IMR-90 (cell line): ENCODE results near the gene SPEG. TPM values are rescaled to one million over a fixed set of nuclear protein-coding genes. Genes with fewer than 3 reads are reported as not detected.

Experiments
- ATAC-seq: fragments of 200-7000 bp; cut with Tn5 transposase; 2 replicates; pipeline ENCODE4 v1.9.1; 2020; ENCODE audit warnings: low read depth, mild to moderate bottlenecking, moderate library complexity
- BruUV-seq: library from RNA; stranded (reverse); fragments of 400-500 nt; replicated peaks from 2 replicates; lab custom pipeline; 2021; lab: Mats Ljungman, UMichigan
- CTCF ChIA-PET: fragments of 300-600 bp; formaldehyde crosslinking; extraction: SDS; loops from one replicate; lab custom pipeline; 2021; ENCODE audit warnings: antibody characterized with exemption; lab: Yijun Ruan, JAX
- POLR2A ChIA-PET: fragments of 300-600 bp; sonication (Branson Sonifier 250); formaldehyde crosslinking; loops from one replicate; lab custom pipeline; 2022; ENCODE audit warnings: antibody characterized with exemption; ENCODE audit not compliant: unreplicated experiment; lab: Charles Lee
- DNase-seq: peaks from one replicate; pipeline ENCODE4 v3.0.0; 2013
- H2AFZ ChIP-seq: replicated peaks from 2 replicates; pipeline ENCODE3; 2013; ENCODE audit warnings: low read length, mild to moderate bottlenecking; ENCODE audit not compliant: poor library complexity
- H2AK5ac ChIP-seq: 2 replicates; pipeline ENCODE4 v1.6.1; 2013; ENCODE audit warnings: low read depth, low read length, inconsistent platforms
- H2AK9ac ChIP-seq: replicated peaks from 2 replicates; pipeline ENCODE3; 2013; ENCODE audit warnings: mild to moderate bottlenecking, low read depth, low read length, moderate library complexity; ENCODE audit not compliant: poor library complexity
- H2BK120ac ChIP-seq: 2 replicates; pipeline ENCODE4 v1.6.1; 2013; ENCODE audit warnings: low read depth, low read length, inconsistent platforms
- H2BK15ac ChIP-seq: 3 replicates; pipeline ENCODE4 v1.6.1; 2013; ENCODE audit warnings: low read depth, low read length, inconsistent platforms
- H2BK20ac ChIP-seq: 2 replicates; pipeline ENCODE4 v1.6.1; 2013; ENCODE audit warnings: low read depth, mild to moderate bottlenecking, inconsistent platforms, low read length, moderate library complexity
- H2BK5ac ChIP-seq: 2 replicates; pipeline ENCODE4 v1.6.1; 2013; ENCODE audit warnings: mild to moderate bottlenecking, low read depth, low read length, inconsistent platforms; ENCODE audit not compliant: poor library complexity, severe bottlenecking
- H3K14ac ChIP-seq: replicated peaks from 2 replicates; pipeline ENCODE4 v1.6.1; 2013; ENCODE audit warnings: low read depth, low read length, inconsistent platforms
- H3K18ac ChIP-seq: 2 replicates; pipeline ENCODE4 v1.6.1; 2013; ENCODE audit warnings: low read depth, low read length, control low read depth
- H3K23ac ChIP-seq: 2 replicates; pipeline ENCODE4 v1.6.1; 2013; ENCODE audit warnings: low read depth, low read length, inconsistent platforms
- H3K27ac ChIP-seq: 2 replicates; pipeline ENCODE4 v1.5.1; 2013; ENCODE audit warnings: mild to moderate bottlenecking, control low read depth, low read length; ENCODE audit not compliant: insufficient read depth
- H3K27me3 ChIP-seq: 2 replicates; pipeline ENCODE4 v1.6.1; 2013; ENCODE audit warnings: low read length; ENCODE audit not compliant: control insufficient read depth, insufficient read depth
- H3K36me3 ChIP-seq: 2 replicates; pipeline ENCODE4 v1.6.1; 2013; ENCODE audit warnings: low read length, mixed read lengths; ENCODE audit not compliant: control insufficient read depth, insufficient read depth
- H3K4ac ChIP-seq: 2 replicates; pipeline ENCODE4 v1.6.1; 2013; ENCODE audit warnings: low read depth, low read length, inconsistent platforms
- H3K4me1 ChIP-seq: 2 replicates; pipeline ENCODE4 v1.6.1; 2013; ENCODE audit warnings: low read length, mixed read lengths; ENCODE audit not compliant: control insufficient read depth, insufficient read depth
- H3K4me2 ChIP-seq: 2 replicates; pipeline ENCODE4 v1.6.1; 2013; ENCODE audit warnings: low read depth, mild to moderate bottlenecking, control low read depth, low read length, moderate library complexity
- H3K4me3 ChIP-seq: 2 replicates; pipeline ENCODE4 v1.5.1; 2013; ENCODE audit warnings: low read depth, mild to moderate bottlenecking, control low read depth, low read length, moderate library complexity; ENCODE audit not compliant: insufficient read depth
- H3K56ac ChIP-seq: 2 replicates; pipeline ENCODE4 v1.6.1; 2013; ENCODE audit warnings: low read length, inconsistent platforms; ENCODE audit not compliant: insufficient read depth; ENCODE audit errors: extremely low read depth
- H3K79me1 ChIP-seq, 2 experiments: 2 replicates each; pipeline ENCODE4 v1.6.1; 2013; ENCODE audit warnings: low read length in 2 of 2, inconsistent platforms in 1 of 2, low read depth in 1 of 2
- H3K9ac ChIP-seq: 2 replicates; pipeline ENCODE4 v1.6.1; 2013; ENCODE audit warnings: low read depth, low read length, control low read depth
- H3K9me1 ChIP-seq: 2 replicates; pipeline ENCODE4 v1.6.1; 2013; ENCODE audit warnings: low read length, inconsistent platforms; ENCODE audit not compliant: insufficient read depth
- H3K9me3 ChIP-seq: 2 replicates; pipeline ENCODE4 v1.6.1; 2013; ENCODE audit warnings: low read length; ENCODE audit not compliant: control insufficient read depth, insufficient read depth
- H4K20me1 ChIP-seq: 2 replicates; pipeline ENCODE4 v1.6.1; 2013; ENCODE audit warnings: low read length, inconsistent platforms; ENCODE audit not compliant: insufficient read depth
- H4K5ac ChIP-seq: 2 replicates; pipeline ENCODE4 v1.6.1; 2013; ENCODE audit warnings: mild to moderate bottlenecking, low read depth, low read length, control low read depth
- H4K8ac ChIP-seq, 2 experiments: 2 replicates each; pipeline ENCODE4 v1.6.1; 2013; ENCODE audit warnings: low read depth in 2 of 2, low read length in 2 of 2, control low read depth in 1 of 2, inconsistent platforms in 1 of 2
- H4K91ac ChIP-seq: 2 replicates; pipeline ENCODE4 v1.6.1; 2013; ENCODE audit warnings: low read depth, low read length, inconsistent platforms; ENCODE audit not compliant: insufficient read depth
- BHLHE40 ChIP-seq: fragments of 150-350 bp; IDR thresholded peaks from 2 replicates; pipeline ENCODE4 v1.6.1; 2016; ENCODE audit warnings: mild to moderate bottlenecking, low read depth, low read length
- CHD1 ChIP-seq: IDR thresholded peaks from 2 replicates; pipeline ENCODE4 v1.6.1; 2012; ENCODE audit warnings: low read depth, low read length, improper control_type of control experiment
- CTCF ChIP-seq: conservative IDR thresholded peaks from 2 replicates; pipeline ENCODE4 v1.5.1; 2012; ENCODE audit warnings: mild to moderate bottlenecking, low read depth, low read length, improper control_type of control experiment
- ELK1 ChIP-seq: fragments of 150-350 bp; IDR thresholded peaks from 2 replicates; pipeline ENCODE4 v1.6.1; 2016; ENCODE audit warnings: low read depth, mild to moderate bottlenecking, low read length, moderate library complexity, borderline replicate concordance
- FOS ChIP-seq: fragments of 150-350 bp; IDR thresholded peaks from 2 replicates; pipeline ENCODE4 v1.6.1; 2016; ENCODE audit warnings: low read depth, low read length
- MAFK ChIP-seq: IDR thresholded peaks from 2 replicates; pipeline ENCODE4 v1.6.1; 2012; ENCODE audit warnings: low read depth, low read length, improper control_type of control experiment
- MXI1 ChIP-seq: IDR thresholded peaks from 2 replicates; pipeline ENCODE4 v1.6.1; 2012; ENCODE audit warnings: low read depth, mild to moderate bottlenecking, low read length, moderate library complexity, borderline replicate concordance
- NFE2L2 ChIP-seq: fragments of 150-350 bp; IDR thresholded peaks from 2 replicates; pipeline ENCODE4 v1.6.1; 2016; ENCODE audit warnings: low read depth, mild to moderate bottlenecking, low read length
- POLR2A ChIP-seq: IDR thresholded peaks from 2 replicates; pipeline ENCODE4 v1.6.1; 2012; ENCODE audit warnings: mild to moderate bottlenecking, low read depth, low read length
- RAD21 ChIP-seq: IDR thresholded peaks from 2 replicates; pipeline ENCODE4 v1.6.1; 2012; ENCODE audit warnings: low read length, improper control_type of control experiment
- RFX5 ChIP-seq: IDR thresholded peaks from 2 replicates; pipeline ENCODE4 v1.8.0; 2012; ENCODE audit warnings: low read depth, mild to moderate bottlenecking, low read length, moderate library complexity
- USF2 ChIP-seq: fragments of 150-350 bp; IDR thresholded peaks from 2 replicates; pipeline ENCODE4 v1.6.1; 2017; ENCODE audit warnings: mild to moderate bottlenecking, antibody characterized with exemption, low read length, low read depth
- WGBS, 2 experiments: methylation state at CpG; one replicate each; pipeline versions ENCODE4 v1.1.5 to v1.1.7; 2013; ENCODE audit warnings: missing lambda C conversion rate in 2 of 2; ENCODE audit not compliant: insufficient read length in 1 of 2; ENCODE audit errors: extremely low coverage in 2 of 2; 5-methylcytosine and 5-hydroxymethylcytosine counted together
- dilution Hi-C: fragments of 300-500 bp; cut with HindIII; formaldehyde crosslinking; loops from one replicate; pipeline ENCODE4 v1.14.3; 2018; ENCODE audit warnings: low sequenced_read_pairs; ENCODE audit not compliant: unreplicated experiment
- in situ Hi-C: fragments of 300-500 bp; cut with MboI; formaldehyde crosslinking; loops from 3 replicates; pipeline ENCODE4 v1.14.3; 2019; ENCODE audit warnings: low sequenced_read_pairs, inconsistent platforms, mixed read lengths
- intact Hi-C: fragments of 100-400 bp; cut with micrococcal nuclease; formaldehyde crosslinking; loops from 2 replicates; pipeline ENCODE4 v1.10.0; 2022
- polyA plus RNA-seq, 3 experiments: library from polyadenylated mRNA; depleted of rRNA; stranded (reverse); fragments of >200 nt; gene quantifications; 2 replicates each; pipeline ENCODE4 v1.2.3, GENCODE V29; 2012; ENCODE audit warnings: low replicate concordance in 1 of 3
- total RNA-seq: library from RNA; depleted of rRNA; stranded (reverse); fragments of >200 nt; gene quantifications from 2 replicates; pipeline ENCODE4 v1.2.3, GENCODE V29; 2012

The SPEG gene
- total and polyA plus RNA-seq, 2 of the 4 experiments (the other 2 are of a cell fraction) = 6.8 to 81.6 TPM

GRCh38 chr2:219536425-219536824, 101.8 kb downstream of the SPEG start:
- Histone ChIP-seq H2BK15ac (no peak overlapping the region), H3K36me3 (peaks cover 23% of the 10 kb centered on the region), H2BK120ac (no peak overlapping the region), H2AFZ (no peak overlapping the region), H2BK5ac (no peak overlapping the region), H4K8ac (no peak overlapping the region), H3K4me3 (no peak overlapping the region), H3K4me2 (no peak overlapping the region), H3K9me1 (0 out of 2 replicates have a peak, but pooled peaks cover 1% of the 10 kb centered on the region), H3K9ac (no peak overlapping the region), H3K4ac (no peak overlapping the region), H3K27me3 (peaks cover 18% of the 10 kb centered on the region), H3K23ac (no peak overlapping the region), H4K5ac (no peak overlapping the region), H4K91ac (no peak overlapping the region), H3K56ac (no peak overlapping the region), H3K4me1 (peaks cover 16% of the 10 kb centered on the region), H3K14ac (no peak overlapping the region), H2AK5ac (no peak overlapping the region), H3K18ac (no peak overlapping the region), H4K20me1 (peaks cover 14% of the 10 kb centered on the region), H3K79me1 (peaks cover 4 to 24% of the 10 kb centered on the region in 2 experiments; a peak in 2 of 4 replicates), H3K9me3 (no peaks in the 10 kb centered on the region), H2BK20ac (no peak overlapping the region), H3K27ac (no peak overlapping the region), H2AK9ac (no peak overlapping the region)
- ChIA-PET CTCF (no interaction called here), POLR2A (no interaction called here)
- BruUV-seq = no TSS peak
- 75% methylated on average over 5 of the region's 16 CpGs; no CpG with 5 or more reads in 1 of the 2 experiments for WGBS, 2 experiments
- TF ChIP-seq POLR2A = no peak
- no peak for TF ChIP-seq ELK1
- TF ChIP-seq MXI1 = no peak
- TF ChIP-seq USF2 = no peak
- no peak for TF ChIP-seq NFE2L2
- TF ChIP-seq BHLHE40 = no peak
- TF ChIP-seq MAFK = no peak
- TF ChIP-seq RAD21 = no peak
- TF ChIP-seq RFX5 = no peak
- no peak for TF ChIP-seq CTCF
- TF ChIP-seq FOS = no peak
- TF ChIP-seq CHD1 = no peak
- dilution Hi-C loops = no loop called here
- intact Hi-C loops = no loop called here
- in situ Hi-C loops = no loop called here
- DNase-seq = no peak
- no peak for ATAC-seq
